GM19397 (cell line): ENCODE measurements around the gene CLMN.
A peak's percentile ranks its signal among the peaks of the same experiment; 100 is the strongest.
"Not testable (repeated sequence)": the region's sequence is repeated elsewhere in the genome, so short reads cannot be mapped to it uniquely, and the experiment has no call there.

Source experiments
- ATAC-seq: cut with Tn5 transposase; IDR thresholded peaks from one replicate; pipeline ENCODE4 v1.9.1; 2021; ENCODE audit warnings: mild to moderate bottlenecking, moderate library complexity; ENCODE audit not compliant: unreplicated experiment

The CLMN gene

DNA sequence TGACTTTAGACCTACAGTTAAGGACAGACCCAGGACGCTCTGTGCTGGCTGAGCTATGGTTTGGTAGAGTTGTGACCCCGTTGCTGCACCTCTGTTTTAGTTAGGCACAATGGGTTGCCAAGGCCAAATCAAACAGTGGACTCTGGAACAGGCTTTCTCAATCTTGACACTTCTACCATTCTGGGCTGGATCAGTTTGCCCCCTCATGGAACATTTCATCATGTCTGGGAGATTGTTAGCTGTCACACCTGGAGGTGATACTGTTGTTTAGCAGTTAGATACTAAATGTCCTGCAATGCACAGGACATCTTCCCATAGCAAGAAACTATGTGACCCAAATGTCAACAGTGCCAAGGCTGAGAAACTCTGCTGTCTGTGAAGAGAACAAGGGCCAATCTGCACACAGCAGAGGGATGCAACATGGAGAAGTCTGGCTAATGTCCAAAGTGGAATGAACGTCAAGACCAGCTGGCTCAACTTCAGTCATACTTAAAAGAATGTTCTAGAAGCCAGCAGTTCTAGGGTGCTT lies 96.8 kb downstream of the CLMN start:
- no peak for ATAC-seq

DNA sequence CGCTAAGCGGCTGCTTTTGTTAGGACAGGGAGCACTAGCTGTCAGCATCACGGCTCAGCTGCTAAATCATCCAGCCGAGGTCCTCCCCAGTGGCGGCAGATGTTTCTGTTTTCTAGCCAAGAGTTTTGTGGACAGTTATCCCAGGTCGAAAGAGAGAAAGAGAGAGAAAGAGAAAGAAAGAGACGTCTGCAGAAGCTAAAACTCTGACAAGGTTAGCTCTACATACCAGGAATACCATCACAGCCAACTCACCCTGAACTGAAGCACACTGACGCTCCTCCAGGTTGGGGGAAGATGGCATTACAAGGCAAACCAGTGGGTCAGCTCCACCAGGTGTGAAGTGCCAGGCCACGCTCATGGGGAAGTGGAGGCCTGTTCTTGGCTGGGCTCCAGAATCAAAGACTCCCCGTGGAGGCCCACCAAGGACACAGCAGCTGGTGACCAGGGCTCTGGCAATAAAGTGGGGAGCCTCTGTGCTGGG lies 97.5 kb downstream of the CLMN start:
- ATAC-seq = no peak

DNA sequence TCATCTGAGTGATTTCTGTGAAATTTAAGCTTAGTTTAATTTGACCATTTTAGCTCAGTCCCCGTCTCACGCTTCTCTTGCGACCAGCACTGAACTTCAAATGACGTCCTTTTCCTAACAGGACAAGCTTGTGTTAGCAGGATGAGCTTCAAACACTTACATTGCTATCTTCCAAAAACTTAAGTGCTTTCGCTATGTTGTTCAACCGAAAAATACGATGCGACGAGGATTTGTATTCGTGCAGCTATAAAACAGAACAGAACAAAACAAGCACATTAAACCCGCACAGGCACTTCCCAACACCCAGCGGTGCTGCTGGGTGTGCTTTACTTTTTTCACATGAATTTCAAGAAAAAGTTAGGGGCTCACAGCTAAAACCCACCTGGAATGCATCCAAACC lies 98.2 kb downstream of the CLMN start:
- no peak for ATAC-seq

DNA sequence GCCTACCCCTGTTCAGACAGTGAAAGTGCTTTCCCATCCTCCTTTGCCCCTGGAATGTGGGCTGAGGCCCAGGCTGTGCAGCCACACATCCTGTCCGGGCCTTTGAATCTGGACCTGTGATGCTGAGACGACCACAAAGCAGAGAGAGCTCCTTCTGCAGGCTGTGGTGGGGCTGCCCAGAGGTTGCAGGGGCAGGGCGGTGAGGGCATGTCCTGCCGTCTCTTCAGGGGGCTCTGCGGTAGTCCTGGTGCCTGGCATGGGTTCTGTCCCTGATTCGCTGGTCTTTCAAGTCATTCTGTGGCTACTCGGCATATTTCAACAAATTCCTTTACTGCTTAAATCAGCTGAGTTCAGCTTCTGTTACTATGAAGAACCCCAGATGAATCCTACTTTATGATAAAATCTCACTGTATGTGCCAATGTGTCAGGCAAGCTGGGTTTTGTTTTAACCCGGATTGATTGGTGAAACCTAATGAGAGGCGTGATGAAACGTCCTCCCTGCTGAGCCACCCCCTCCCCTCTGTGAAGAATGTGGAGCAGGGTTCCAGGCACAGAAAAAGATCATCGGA lies 99.0 kb downstream of the CLMN start:
- no peak for ATAC-seq

DNA sequence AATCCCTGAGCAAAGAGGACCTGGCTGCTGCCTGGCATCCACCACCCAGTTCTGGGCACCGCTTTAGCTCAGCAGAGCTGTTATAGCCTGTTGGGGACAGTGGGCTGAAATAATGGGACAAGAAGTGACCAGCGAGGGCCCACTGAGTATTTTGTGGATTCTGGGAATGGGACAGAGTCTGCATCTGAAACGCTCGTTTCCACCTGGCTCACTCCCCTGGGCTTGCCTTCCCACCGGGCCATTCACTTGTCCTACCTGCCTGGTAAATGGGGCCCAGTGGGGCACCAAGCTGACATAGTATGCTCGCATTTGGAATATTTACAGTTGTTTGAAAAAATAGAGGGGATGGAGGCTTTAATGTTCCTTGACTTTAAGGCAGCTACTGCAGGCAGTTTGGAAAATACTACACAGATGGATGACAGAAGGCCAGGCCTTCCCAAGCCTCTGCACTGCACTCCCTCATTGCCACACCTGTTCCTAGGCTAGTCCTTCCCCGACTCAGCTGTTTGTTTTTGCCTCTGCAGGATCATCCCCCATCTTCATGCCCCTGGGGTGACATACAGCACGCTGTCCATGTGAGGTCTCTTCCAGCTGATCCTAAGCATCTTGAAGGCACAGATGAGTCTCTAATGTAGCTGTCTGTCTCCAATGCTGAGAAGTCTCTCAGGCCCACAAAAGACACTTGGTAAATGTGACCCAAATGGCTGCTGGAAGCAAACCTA lies 101.1 kb downstream of the CLMN start:
- ATAC-seq = no peak

DNA sequence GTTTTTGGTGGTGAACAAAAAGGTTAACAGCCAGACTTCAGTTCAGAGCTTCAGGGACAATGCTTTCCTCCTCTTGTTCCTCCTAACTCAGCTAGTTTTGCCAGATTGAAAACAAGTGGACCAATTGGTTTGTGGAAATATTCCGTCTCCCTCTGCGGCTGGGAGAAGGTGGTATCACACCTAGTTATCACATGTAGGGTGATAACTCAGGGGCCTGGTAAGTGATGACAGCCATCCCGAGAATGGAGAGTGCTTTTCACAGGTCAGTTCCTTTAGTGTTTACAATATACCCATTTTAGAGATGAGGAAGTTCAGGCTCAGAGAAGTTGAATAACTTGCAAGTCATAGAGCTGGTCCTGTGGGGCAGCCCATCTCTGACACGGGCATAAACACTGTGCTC lies 101.7 kb downstream of the CLMN start:
- no peak for ATAC-seq

DNA sequence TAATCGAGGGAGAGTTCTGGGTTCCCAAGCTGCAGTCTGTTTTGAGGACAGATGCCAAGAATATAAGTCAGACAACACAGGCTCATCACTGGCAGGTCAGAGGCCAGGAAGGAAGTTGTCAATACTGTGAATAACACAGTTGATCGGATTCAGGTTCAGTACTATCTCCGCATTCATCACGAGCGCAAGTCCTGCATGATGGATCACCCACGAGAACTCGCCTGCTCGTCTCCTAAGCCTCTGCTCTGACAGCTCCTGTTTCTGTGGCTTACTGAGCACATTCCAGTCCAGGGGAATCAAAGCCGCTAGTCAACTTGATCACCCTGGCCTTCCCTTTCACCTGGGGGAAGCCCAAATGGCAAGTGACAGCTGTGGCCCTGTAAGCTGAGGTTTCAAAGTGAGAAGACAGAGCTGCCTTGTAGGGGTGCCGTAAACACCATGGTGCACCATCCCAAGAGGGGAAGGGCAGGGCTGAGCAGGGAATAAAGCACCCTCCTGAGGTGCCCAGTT lies 102.3 kb downstream of the CLMN start:
- ATAC-seq = no peak

DNA sequence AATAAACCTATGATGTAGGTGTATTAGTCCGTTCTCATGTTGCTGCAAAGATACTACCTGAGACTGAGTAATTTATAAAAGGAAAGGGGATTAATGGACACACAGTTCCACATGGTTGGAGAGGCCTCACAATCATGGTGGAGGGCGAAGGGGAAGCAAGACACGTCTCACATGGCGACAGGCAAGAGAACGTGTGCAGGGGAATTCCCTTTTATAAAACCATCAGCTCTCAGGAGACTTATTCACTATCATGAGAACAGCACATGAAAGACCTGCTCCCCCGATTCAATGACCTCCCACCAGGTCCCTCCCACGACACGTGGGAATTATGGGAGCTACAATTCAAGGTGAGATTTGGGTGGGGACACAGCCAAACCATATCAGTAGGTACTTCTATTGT lies 103.7 kb downstream of the CLMN start:
- no peak for ATAC-seq

DNA sequence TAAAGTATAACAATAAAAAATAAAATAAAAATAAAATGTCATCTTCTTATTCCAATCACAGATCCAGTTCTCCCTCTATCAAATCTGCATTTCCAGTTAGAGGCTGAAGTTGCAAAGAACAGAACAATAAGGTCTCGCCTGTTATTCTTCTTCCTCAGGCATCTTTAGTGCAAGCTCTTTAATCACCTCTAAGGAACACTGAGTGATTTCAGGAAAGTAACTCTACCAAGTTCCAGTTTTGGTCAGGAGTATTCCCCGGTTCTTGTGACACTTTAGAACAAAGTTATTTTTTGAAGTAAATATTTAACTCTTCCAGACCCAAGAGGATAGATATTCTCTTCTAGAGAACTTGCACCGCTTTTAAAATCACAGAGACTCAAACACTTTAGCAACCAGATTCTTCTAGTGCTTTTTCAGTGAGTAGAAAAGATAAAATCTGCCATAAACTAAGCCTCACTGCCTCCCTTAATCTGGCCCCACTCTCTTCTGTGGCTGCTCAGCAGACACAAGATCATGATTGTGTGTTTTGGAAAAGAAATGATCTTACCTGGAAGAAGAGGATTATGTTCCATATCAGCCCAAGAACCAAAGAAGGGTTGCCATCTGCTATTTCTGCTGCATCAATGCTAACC lies 104.5 kb downstream of the CLMN start:
- ATAC-seq = no peak

DNA sequence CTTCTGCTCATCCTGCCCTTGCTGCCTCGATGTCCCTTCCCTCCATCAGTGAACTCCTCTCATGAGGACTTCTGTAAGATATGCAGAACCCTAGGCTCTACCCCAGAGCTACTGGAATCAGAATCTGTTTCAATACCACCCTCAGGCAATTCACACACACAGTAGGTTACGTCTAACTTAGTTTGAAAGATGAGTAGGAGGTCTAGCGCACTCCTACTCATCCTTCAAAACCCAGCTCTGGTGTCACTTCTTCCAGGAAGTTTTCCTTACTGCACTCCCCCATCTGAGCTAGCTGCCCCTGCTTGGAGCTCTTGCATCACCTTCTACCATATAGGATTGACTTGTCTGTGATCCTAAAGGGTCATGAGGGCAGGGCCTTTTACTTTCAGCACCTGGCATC lies 105.9 kb downstream of the CLMN start:
- ATAC-seq = no peak

DNA sequence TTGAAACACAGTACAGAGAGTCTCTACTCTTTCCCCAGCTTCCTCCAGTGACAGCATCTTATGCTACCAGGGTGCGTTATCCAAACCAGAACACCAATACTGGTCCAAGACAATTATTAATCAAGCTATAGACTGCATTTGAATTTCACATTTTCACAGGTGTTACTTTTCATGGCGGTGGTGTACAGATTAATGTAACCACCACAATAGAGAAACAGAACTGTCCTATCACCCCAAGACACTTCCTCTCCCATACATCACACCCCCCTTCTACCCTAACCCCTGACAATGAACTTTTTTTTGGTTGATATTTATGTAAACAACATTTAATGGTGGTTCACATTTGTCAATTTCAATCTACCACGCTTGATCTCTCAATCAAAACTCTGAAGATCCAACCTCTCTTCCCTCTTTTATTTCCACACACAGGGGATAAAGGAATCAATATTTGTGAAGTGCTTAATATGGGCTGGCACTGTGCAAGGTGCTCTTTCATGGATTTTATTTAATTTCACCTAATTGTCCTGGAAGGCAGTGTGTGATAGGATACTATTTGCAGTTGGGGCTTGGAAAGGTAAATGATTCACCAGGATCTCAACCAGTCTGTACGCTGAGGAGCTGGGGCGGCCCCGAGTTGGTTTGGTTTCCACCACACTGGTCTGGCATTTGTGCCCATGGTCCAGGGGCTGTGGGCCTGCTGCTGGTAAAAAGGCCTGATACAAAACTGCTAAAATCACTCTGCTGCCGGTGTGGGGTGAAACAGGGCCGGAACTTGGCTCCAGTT lies 107.8 kb downstream of the CLMN start:
- peak; percentile 61 for ATAC-seq

DNA sequence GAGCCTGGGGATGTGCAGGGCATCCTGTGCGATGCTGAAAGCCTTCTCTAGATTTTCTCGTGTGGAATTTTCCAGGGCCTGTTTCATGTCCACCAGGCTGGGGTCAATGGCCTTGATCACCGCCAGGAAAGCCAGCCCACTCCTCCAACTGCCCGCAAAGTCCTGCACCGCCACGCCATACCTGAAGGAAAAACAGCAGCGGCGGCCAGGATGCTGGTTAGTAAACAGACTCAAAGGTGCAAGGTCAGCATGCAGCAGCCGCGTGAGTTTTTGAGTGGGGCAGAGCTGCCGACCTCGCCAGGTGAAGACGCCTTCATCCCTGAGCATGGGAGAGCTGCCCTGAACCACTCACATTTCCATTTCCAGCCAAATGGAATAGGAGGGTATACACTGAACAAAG lies 109.0 kb downstream of the CLMN start:
- ATAC-seq = no peak

DNA sequence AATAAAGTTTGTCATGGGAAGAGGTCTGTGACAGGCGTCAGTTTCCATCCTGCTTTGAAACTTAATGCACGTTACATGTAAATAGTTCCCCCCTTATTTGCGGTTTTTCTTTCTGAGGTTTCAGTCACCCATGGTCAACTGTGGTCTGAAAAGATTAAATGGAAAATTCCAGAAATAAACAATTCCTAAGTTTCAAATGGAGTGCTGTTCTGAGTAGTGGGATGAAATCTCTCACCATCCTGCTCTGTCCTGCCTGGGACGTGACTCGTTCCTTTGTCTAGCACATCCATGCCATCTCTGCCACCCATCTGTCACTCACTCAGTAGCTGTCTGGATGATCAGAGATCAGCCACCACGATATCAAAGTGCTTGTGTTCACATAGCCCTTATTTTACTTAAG lies 111.1 kb downstream of the CLMN start:
- ATAC-seq = no peak

DNA sequence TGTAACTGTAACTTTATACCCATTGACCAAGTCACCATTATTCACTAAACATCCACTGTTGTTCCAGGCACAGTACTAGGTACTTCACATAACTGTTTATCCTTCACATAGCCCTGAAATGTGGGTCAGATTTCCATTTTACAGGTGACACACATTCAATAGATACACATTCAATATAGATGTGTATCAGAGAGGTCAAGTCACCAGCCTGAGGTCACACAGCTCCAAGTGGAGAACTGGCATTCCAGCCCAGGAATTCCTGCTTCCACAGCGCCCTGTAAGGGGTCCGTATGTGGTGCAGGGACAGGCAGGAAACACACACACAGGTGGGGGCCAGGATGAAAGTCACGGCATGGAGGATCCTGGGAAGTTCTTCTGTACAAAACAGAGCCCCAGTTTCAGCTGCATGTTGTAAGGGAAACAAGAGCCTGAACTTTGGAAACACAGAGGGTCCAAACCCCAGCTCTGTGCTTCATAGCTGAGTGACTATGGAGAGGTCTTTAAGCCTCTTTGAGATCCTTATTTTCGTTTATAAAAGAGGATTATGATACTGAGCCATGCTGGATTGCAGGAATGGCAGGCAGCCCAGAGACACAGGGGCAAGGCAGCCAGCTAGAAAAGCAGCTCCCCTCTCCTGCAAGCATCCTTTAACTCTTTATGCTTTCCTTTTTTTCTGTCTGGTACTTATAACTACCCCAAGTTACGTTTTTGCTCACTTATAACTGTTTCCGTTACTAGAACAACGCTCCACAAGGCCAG lies 112.1 kb downstream of the CLMN start:
- no peak for ATAC-seq

DNA sequence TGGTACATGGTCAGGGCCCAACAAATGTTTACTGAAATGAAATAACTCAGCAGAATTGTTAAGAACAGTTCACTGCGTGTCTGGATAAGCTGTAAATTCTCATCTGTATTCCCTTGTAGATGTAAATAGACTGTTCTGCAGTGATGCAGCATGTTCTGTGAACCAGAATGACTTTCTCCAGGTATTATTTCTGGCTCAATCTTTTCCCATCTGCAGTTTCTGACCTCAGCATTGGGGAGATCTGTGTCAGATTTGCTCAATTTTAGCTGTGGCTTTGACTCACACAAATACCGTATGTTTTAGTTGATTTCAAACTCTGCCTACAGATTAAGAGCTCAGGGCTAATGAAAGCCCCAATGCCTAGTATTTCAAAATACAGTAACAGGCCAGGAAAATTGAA lies 113.2 kb downstream of the CLMN start:
- ATAC-seq = no peak

DNA sequence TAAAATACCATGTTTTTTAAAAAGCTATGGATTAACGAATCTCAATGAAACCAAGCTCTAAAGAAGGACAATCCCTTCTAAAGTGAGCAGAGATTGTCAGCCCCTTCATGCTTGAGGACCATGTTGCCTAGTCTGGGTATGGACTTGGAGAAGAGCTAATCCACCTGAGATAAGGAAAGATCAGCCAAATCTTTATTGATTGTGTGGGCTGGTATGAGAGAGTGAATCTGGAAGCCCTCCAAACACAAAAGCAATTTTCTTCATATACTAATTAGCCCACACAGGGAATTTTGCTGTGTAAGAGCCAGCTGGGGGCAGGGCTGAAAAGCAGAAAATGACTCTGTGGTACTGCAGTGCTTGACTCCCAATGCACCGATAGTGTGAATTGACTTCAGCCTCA lies 115.0 kb downstream of the CLMN start:
- ATAC-seq = no peak

DNA sequence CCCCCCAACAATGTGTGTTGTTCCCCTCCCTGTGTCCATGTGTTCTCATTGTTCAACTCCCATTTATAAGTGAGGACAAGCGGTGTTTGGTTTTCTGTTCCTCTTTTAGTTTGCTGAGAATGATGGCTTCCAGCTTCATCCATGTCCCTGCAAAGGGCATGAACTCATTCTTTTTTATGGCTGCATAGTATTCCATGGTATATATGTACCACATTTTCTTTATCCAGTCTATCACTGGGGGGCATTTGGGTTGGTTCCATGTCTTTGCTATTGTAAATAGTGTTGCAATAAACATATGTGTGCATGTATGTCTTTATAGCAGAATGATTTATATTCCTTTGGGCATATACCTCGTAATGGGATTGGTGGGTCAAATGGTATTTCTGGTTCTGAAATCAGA lies 118.0 kb downstream of the CLMN start:
- ATAC-seq = not testable (repeated sequence)

DNA sequence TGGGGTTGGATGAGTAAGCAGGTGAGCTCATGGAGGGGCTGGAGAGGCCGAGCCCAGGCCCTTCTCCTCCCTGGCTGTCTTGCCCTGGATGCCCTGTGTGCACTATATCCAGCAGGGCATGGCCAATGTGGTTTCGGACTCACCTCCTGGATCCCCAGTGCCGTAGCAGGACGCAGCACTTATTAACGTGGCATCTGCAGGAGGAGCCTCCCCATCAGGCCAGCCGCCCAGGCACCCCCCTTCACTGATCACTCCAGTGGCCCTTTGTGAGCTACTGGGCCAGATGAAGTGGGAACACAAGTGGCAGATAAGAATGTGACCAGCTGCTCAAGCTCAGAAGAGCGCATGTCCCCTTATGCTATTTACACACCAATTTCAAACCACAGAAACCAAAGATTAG lies 119.3 kb downstream of the CLMN start:
- ATAC-seq = no peak

DNA sequence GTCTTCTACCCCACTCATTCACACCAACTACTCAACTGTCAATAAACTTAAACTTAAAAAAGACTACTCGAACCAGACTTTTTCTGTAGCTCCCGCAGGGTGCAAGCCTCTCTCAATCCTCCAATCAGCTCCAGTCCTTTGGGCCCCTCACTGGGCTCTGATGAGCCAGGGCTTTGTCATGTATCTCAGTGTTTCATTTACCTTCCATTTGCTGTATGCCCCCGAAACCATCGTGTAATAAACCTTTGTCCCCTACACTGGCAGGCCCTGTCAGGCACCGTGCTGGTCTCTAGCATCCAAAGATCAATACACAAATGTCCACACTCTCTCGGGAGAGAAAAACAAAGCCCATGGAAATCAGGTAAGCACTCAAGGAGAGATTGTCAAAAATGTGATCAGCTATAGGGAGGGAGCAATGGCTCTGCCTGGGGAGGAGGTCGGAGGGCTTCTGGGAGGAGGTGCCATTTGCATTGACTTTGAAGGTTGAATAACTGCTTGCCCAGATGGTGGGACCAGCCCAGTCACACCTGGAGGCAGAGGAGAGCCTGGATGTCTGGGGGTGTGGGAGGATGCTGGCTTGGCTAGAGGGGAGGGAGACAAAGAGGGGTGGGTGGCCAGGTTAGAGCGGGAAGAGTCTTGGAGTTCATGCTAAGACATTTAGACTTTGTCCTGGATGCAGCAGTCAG lies 120.3 kb downstream of the CLMN start:
- no peak for ATAC-seq

DNA sequence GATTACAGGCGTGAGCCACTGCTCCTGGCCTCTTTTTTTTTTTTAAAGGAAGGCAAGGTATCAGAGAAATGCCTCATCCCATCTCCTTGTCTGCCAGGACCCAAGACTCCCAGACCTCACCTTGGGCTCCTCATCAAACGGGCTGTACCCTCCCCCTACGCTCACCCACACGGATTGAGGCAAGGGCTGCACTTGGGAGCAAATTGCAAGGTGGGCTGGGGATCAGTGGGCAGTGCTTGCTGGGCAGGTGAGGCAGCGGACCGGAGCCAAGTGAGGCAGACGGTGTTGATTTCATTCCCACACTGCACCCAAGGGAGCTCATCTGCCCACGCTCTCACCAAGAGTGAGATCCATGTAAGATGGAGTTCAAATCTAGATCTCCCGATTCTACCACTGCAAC lies 121.4 kb downstream of the CLMN start:
- ATAC-seq = no peak
